HG03066 (cell line): ENCODE measurements around the gene GSTT2.
A peak's percentile ranks its signal among the peaks of the same experiment; 100 is the strongest.
"Not testable (repeated sequence)": the region's sequence is repeated elsewhere in the genome, so short reads cannot be mapped to it uniquely, and the experiment has no call there.

Experiments used
- ATAC-seq: cut with Tn5 transposase; IDR thresholded peaks from one replicate; pipeline ENCODE4 v1.9.1; 2021; ENCODE audit warnings: low read depth; ENCODE audit not compliant: unreplicated experiment

Gene GSTT2

DNA sequence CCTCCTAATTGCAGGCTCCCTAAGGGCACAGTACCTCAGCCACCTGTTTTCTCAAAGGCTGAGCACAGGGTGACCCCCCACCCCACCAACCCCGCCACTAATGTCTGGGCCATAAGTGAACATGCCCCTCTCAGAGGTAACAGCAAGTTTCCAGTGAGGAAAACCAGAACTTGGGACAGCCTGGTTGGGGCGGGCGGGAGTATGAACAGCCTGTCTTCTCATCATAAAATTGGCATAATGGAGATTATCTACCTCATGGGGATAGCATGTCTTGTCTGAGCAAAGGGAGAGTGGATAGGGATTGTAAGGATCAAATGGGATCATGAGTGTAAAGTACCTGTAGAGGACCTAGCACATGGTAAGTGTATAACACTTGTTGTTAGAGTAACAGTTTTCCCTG, 8.0 kb upstream of the GSTT2 start:
- ATAC-seq: not testable (repeated sequence)

DNA sequence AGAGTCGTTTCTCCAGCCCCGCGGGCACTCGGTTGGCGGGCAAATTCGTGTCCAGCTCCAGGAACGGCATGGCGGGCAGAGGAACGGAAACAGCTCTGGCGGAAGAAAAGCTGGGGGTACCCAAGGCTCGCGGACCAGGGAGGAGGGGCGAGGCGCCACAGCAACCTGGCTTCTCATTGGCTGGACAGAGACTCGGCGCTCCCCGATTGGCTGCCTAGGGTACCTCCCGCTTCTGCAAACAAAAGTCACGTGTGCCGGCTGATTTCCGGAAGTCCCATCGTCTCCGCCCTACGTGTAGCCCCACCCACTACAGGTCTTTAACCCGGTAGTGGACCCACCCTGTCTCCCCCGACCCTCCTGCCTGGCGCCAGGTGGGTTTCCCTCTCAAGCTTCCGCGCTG, 5.6 kb upstream of the GSTT2 start, which contains the start of gene DDT:
Gene DDT (minus strand): TSS at position 97 of the 400 bp plus-strand sequence. CDS start 27 bp downstream, at position 70.
- peak; percentile 89 for ATAC-seq

DNA sequence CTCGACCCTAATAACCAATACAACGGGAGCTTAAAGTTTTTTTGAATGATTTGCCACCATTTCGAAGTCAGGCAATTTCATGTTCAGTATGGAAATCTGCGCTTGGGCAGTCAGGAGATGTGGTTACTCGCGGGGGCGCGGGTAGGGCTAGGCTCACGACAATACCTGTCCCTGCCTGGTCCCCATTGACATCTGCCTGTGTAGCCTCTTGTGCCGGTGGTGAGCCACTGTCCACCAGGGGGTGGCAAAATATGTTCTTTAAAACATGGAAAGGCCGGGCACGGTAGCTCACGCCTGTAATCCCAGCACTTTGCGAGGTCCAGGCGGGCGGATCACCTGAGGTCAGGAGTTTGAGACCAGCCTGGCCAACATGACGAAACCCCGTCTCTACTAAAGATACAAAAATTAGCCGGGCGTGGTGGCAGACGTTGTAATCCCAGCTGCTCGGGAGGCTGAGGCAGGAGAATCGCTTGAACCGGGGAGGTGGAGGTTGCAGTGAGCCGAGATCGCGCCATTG, 5.0 kb upstream of the GSTT2 start:
- not testable (repeated sequence) for ATAC-seq

DNA sequence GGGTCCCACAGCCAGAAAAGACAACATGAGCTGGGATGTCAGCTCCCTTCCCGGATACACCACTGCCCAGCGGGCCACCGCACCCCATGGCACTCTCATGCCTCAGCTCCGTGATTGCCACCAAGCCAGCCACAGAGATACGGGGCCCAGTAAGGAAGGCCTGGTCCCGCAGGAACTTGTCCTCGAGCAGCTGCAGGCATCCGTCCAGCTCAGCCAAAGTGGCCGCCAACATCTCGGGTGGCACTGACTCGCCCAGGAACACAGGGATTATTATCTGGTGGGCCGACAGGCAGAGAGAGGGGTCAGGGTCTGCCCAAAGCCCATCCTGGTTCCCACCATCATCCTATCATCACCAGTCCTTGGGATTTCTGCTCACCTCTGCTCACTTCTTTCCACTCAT, 2.6 kb upstream of the GSTT2 start:
- ATAC-seq: not testable (repeated sequence)

DNA sequence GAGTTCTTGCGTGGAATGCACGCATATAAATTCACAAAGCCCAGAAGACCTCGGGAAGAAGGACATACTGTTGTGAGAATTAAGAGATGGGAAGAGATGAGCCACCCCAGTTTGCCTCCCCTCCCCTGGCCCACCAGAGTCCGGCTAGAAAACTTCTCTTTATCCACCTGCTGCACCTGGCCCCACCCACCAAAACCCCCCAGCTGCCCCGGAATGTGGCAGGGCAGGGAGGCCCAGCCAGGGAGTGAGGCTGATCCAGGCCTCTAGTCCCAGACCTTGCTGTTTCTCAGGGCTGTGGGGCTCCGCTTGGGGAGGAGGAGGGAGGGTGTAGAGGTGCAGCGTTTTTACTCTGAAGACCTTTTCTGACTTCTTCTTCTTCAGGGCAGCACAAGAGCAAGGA, 633 bp downstream of the GSTT2 start:
- not testable (repeated sequence) for ATAC-seq

DNA sequence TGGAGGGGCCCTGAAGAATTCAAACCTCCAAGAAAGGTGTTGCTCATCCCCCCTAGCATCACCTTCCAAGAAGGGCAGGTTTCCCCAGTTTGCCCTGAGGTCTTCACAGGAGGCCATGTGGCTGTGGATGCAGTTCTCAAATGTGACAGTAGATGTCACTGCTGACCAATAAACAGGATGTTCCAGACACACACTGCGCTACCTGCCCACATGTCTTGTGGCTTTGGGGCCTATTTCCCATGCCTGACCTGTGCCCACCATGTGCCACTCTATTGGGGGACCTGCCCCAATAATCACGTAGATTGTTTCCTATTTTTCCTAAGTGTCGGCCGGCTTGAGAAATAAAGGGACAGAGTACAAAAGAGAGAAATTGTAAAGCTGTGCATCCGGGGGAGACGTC, 4.5 kb downstream of the GSTT2 start:
- ATAC-seq: no peak

DNA sequence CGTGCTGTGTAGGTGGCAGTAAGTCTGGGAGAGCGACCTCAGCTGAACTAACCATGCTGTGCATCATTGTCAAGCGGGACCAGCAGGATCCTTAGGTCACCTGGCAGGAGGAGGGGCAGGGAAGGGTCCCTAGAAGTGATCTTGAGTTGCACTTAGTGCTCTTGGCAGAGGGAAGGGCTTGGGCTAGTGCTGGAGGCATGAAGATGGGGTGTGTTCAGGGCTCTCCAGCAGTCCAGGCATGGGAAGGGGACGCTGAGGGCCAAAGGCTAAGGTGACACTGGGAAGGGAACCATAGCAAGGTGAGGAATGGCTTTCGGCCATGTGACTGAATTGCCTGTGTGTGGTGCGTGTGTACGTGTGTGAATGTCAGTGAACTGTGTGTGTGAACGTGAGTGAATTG, 6.2 kb downstream of the GSTT2 start:
- not testable (repeated sequence) for ATAC-seq

DNA sequence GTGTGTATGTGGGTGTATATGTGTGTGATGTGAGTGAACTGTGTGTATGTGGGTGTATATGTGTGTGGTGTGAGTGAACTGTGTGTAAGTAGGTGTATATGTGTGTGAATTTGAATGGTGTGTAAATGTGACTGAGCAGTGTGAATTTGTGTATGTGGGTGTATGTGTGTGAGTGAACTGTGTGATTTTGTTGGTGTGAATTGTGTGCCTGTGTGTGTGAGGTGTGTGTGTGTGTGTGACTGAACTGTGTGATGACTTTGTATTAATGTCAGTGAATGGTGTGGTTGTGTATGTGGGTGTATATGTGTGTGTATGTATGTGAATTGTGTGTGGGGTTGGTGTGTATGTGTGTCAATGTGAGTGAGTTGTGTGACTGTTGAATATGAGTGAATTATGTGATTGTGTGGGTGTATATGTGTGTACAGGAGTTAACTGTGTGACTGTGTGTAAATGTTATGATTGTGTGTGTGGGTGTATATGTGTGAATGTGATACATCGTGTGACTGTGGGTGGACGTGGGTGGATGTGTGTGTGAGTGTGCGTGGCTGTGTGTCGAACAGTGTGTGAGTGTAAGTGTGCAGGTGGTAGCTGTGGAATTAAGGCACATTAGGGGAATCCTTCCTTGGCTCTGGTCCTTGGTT, 6.7 kb downstream of the GSTT2 start:
- not testable (repeated sequence) for ATAC-seq

DNA sequence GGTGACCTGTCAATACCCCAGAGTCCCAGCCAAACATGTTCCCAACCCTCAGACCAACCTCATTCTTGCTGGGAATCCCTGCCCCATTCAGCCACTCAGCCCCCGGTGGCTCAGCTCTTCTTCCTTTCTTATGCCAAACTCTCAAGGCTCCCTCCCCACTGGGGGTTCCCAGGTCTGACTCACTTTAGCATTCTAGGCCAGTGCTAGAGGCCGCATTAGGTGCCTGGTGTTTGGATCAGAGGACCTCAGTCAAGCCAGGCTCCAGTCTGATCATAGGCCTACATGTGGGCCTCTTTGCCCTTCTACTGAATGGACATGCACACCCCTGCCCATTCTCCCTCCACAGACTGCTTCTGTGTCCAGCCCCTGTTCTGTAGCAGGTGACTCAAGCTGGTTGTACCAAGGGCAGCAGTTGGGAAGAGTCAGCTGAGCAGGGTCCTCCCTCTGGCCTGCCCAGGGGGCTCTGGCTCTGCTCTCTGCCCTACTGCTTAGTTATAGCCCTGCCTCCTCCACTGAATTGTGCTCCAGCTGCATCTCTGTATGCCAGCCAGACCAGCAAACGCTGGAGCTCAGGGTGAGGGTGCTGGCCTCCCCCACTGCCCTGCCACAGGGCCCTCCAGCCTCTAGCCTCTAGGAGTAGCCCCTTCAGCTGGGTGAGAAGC, 9.8 kb downstream of the GSTT2 start:
- not testable (repeated sequence) for ATAC-seq

DNA sequence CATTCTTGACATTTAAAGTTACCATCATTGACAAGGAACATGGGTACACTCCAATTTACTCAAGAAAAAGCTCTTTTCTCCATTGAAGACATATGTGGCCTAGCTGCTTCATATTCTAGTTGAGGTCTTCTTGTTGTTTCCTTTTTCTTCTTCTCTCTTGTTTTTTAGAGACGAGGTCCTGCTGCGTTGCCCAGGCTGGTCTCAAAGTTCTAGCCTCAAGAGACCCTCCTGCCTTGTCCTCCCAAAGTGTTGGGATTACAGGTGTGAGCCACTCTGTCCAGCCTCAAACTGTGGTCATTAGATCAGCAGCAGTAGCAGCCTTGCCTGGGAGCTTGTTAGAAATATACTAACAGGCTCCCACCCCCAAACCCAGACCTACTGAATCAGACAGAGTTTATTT, 13.1 kb downstream of the GSTT2 start:
- ATAC-seq: not testable (repeated sequence)

DNA sequence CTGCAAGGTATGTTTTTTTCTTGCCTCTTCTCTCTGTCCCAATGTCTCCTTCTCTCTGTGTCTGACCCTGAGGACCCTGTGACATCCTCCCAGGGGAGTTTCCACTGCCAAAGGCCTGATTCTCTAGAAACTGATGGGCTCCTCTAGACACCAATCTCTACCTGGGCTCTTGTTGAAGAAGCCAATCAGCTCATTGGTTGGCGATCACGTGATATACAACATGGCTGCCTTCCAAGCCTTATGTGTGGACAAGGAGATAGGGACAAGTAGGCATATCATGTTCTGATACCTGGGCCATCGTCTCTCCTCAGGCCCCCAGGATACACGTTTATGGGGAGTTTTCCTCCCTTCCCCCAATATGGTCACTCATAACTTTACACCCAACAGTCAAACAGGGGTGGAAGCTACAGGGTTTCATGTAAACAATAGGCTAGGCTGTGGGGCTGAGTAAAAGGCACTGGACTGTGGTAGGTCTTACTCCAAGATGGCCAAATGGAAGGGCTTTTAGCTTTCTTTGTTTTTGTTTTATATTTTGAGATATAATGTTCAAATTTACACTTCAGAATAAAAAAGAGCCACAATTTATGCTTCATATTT, 13.7 kb downstream of the GSTT2 start:
- not testable (repeated sequence) for ATAC-seq

DNA sequence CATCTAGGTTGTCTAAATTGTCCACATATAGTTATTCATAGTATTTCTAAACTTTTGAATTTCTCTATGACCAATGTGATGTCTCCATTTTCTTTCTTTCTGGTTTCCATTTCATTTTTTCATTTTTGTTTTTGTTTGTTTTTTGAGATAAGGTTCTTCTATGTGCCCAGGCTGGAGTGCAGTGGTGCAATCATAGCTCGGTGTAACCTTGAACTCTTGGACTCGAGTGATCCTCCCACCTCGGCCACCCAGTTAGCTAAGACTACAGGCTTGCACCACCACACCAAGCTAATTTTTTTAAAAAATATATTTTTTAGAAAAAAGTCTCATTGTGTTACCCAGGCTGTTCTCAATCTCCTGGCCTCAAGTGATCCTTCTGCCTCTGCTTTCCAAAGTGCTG, 17.2 kb downstream of the GSTT2 start:
- ATAC-seq: no peak

DNA sequence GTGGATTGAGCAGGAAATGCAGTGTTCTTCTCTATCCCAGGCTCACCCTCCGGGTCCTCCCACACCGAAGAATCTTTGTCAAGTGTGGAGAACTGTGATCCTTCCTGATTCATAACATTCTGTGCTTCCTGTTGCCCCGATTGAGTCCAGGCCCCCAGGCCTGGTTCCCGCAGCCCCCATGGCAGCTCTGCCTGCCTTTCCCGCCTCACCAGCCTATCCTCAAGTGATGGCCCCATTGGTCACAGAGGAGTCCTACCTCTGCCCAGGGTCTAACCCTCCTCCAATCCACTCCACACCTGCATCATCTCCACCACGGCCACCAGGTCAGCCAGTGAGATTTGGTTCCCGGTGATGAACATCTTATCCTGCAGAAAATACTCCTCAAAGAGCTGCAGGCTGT, 19.8 kb downstream of the GSTT2 start:
- not testable (repeated sequence) for ATAC-seq

DNA sequence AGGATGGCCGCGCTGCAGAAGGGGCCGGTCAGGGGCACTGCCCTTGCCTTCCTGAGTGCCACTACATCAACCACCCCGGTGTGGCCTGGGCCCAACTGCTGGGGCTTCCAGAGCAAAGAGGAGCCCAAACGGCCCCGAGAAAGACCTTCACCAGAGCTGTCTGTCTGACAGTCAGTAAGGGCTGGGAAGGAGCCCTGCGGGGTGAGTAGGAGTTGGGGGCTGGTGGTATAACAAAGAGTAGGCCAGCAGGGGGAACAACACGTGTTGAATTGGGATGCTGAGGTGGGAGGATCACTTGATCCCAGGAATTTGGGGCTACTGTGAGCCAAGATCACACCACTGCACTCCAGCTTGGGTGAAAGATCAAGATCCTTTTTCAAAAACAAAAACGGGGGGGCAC, 21.4 kb downstream of the GSTT2 start:
- no peak for ATAC-seq

DNA sequence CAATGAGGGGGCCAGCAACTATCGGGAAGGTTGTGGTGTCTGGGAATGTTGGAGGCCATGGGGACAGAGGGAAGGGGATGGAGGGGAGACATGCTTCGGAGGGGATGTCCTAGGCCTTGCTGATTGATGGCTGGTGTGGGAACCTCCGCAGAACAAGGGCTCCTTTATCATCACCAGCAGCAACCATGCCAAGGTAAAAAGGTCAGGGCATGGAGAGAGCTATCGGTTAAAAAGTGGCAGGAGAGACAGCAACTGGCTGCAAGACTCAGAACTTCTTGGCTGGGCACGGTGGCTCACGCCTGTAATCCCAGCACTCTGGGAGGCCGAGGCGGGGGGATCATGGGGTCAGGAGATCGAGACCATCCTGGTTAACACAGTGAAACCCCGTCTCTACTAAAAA, 22.3 kb downstream of the GSTT2 start:
- ATAC-seq: no peak

DNA sequence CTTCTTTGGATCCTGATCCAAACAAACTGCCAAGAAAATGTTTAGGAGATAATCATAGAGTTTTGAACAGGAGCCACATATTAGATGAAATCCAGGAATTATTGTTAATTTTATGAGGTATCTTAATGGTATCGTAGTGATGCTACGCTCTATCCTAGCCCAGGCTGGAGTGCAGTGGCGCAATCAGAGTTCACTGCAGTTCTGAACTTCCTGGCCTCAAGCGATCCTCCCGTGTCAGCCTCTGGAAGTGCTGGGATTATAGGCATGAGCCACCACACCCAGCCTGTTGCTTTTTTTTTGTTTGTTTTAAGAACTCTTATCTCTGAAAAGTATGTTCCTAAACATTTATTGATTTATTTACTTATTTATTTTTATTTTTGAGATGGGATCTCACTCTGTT, 22.9 kb downstream of the GSTT2 start:
- no peak for ATAC-seq

DNA sequence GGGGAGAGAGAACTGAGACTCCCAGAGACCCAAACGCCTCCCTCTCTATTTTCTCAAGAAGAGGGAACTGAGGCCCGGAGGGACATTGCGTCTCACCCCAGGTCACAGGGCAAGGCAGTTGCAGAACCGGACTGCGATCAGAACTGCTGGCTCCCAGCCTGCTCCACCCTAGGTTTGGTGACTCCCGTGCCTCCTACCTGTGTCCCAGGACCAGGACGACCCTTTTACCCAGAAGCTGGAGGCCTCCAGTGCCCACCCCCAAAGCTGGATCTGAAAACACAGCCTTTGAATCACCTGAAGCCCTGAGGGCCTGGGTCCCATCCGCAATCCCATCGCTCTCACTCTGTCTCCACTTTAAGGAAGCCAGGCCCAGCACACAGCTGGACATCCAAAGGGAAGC, 24.0 kb downstream of the GSTT2 start:
- no peak for ATAC-seq

DNA sequence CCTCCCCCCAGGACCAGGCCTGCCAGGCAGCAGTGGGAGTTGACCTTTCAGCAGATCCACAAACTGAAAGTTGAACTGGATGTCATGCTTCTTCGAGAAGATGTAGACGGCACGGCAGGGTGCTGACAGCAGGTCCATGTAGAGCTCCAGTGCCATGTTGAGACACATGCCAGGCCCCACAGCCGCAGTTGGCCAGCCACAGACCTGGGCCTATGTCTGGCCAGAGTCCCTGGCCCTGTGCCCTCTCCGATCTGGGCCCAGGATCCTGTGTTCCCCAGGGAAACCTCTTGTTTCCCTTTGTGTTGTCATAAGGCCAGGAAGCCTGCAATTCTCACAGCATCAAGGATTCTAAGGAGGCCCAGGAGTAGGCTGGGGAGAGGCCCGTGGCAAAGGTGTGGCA, 25.3 kb downstream of the GSTT2 start, which contains the start of gene GSTT4:
Gene GSTT4 (minus strand): TSS at position 253 of the 400 bp plus-strand sequence. CDS start 97 bp downstream, at position 156.
- ATAC-seq: no peak

DNA sequence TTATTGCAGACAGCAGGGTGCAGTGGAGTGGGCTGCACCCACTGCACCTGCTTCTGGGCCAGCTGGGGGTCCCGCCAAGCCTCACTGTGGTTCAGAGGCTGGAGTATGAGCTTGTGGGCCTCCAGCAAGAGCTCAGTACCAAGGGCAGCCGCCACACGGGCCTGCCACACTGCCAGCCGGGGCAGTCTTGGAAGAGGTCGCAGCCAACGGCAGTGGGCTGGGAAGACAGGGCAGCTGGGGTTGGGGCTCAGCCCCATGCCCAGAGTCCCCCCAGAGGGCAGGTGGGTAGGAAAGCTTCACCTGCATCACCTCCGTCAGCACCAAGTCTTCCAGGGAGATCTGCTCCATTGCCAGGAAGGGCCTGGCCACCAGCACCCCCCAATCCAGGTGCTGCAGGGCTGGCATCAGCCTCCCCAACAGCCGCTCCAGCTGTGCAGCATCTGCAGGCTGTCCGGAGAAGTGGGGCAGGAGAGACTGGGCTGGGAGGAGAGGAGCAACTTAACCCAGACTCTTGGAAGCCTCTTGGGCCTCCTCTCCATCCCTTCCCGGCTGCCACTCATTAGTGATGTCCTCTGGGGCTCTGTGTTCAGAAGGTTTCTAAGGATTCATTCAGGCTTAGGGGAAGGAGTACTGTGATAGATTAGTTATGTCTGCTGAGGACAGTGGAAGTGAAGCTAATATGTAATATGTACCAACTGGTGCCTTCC, 26.4 kb downstream of the GSTT2 start:
- ATAC-seq: no peak

DNA sequence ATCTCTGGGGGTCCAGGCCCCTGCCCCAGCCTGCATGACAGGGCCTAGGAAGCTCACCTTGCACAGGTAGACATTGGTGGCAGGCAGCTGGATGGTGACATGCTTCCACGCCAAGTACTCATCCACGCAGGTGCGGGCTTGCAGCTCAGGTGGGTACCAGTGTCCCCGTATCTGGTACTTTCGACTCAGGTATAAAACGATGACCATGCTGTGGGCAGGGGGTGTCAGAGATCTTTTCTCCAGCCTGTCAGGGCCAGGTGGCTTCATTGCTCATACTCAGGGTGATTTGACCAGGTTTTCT, 26.9 kb downstream of the GSTT2 start:
- ATAC-seq: no peak
